Naive thymus-derived CD8-positive, alpha-beta T cell (primary cell): Measurements from ENCODE around the gene FNDC1. TPM values are rescaled to one million over a fixed set of nuclear protein-coding genes. Genes with fewer than 3 reads are reported as not detected.
"Not testable (repeated sequence)": the region's sequence is repeated elsewhere in the genome, so short reads cannot be mapped to it uniquely, and the experiment has no call there.

ENCODE experiments used
- ATAC-seq, 2 donors: fragments of 150-1000 bp; cut with Tn5 transposase in 1 of 2; sonication (Bioruptor Pico), chemical (Tn5 transposase) in 1 of 2; 1 replicate in 1 of 2; 2 replicates in 1 of 2; pipeline ENCODE4 v1.10.0; 2021; ENCODE audit warnings: mild to moderate bottlenecking in 2 of 2, moderate library complexity in 2 of 2
- POLR2A ChIA-PET: fragments of 350-600 bp; sonication (Branson Sonifier 250); formaldehyde crosslinking; loops from one replicate; lab custom pipeline; 2021; ENCODE audit warnings: antibody characterized with exemption; lab: Charles Lee
- DNase-seq, 10 donors: peaks; one replicate each; pipeline versions ENCODE4 v3.0.0 to v3.0.0-alpha.2; 2020 to 2022
- H3K27ac Mint-ChIP-seq, 10 donors: one replicate each; pipeline ENCODE4 v1.8.0; 2020 to 2022; ENCODE audit warnings: mild to moderate bottlenecking in 10 of 10, mixed read lengths in 10 of 10, moderate library complexity in 4 of 10, inconsistent platforms in 1 of 10
- H3K27me3 Mint-ChIP-seq, 5 donors: one replicate each; pipeline ENCODE4 v1.8.0; 2021 to 2022; ENCODE audit warnings: mixed read lengths in 5 of 5
- H3K36me3 Mint-ChIP-seq, 3 donors: one replicate each; pipeline ENCODE4 v1.8.0; 2020 to 2022; ENCODE audit warnings: mixed read lengths in 3 of 3, mild to moderate bottlenecking in 2 of 3, inconsistent platforms in 1 of 3
- H3K4me1 Mint-ChIP-seq, 4 donors: one replicate each; pipeline ENCODE4 v1.8.0; 2021 to 2022; ENCODE audit warnings: mixed read lengths in 4 of 4
- H3K4me3 Mint-ChIP-seq, 10 donors: one replicate each; pipeline ENCODE4 v1.8.0; 2020 to 2022; ENCODE audit warnings: mild to moderate bottlenecking in 10 of 10, mixed read lengths in 10 of 10, moderate library complexity in 6 of 10, inconsistent platforms in 1 of 10
- H3K9me3 Mint-ChIP-seq, 9 donors: one replicate each; pipeline ENCODE4 v1.8.0; 2020 to 2022; ENCODE audit warnings: mixed read lengths in 9 of 9, mild to moderate bottlenecking in 3 of 9, inconsistent platforms in 1 of 9, moderate library complexity in 1 of 9
- polyA plus RNA-seq, 3 donors: library from polyadenylated mRNA; unstranded; fragments of 300-500 nt; fragmentation: Illumina TruSeq; gene quantifications; one replicate each; pipeline ENCODE4 v1.2.3, GENCODE V29; 2021
- total RNA-seq, 8 experiments: library from RNA in 2 of 8; stranded (reverse) in 2 of 8; gene quantifications; one replicate each; pipeline ENCODE4 v1.2.3 and lab custom pipeline; 2021 to 2026

Gene FNDC1
- total and polyA plus RNA-seq, 5 experiments from 2014 or later, result not detected

- H3K4me1 Mint-ChIP-seq, result no peaks in the 10 kb centered on the region
- no peak overlapping the region for H3K4me3 Mint-ChIP-seq
- H3K36me3 Mint-ChIP-seq, result no peaks in the 10 kb centered on the region
- no peak overlapping the region for H3K27ac Mint-ChIP-seq
- ATAC-seq (no peak), DNase-seq (no peak)
- peaks cover 16 to 24% (median 22%) of the 10 kb centered on the region in 5 donors for H3K27me3 Mint-ChIP-seq
- H3K9me3 Mint-ChIP-seq, result peaks cover 0 to 3% (median 0%) of the 10 kb centered on the region in 9 donors
- POLR2A ChIA-PET, result no interaction called here
Measured at GRCh38 chr6:159278626-159279025, 109.4 kb downstream of the FNDC1 start.

GRCh38 chr6:159279790-159280277 is 110.6 kb downstream of the FNDC1 start:
- no peaks in the 10 kb centered on the region for H3K4me1 Mint-ChIP-seq
- peaks cover 14 to 24% (median 20%) of the 10 kb centered on the region in 5 donors for H3K27me3 Mint-ChIP-seq
- POLR2A ChIA-PET, result no interaction called here
- DNase-seq (no peak), ATAC-seq (no peak)
- H3K4me3 Mint-ChIP-seq, result no peak overlapping the region
- peaks cover 0 to 3% (median 0%) of the 10 kb centered on the region in 9 donors for H3K9me3 Mint-ChIP-seq
- peaks cover 0 to under 1% (median 0%) of the 10 kb centered on the region in 3 donors for H3K36me3 Mint-ChIP-seq
- no peak overlapping the region for H3K27ac Mint-ChIP-seq

- DNase-seq (no peak), ATAC-seq (no peak)
- POLR2A ChIA-PET, result no interaction called here
- Mint-ChIP-seq H3K4me1 (no peaks in the 10 kb centered on the region), H3K27me3 (peaks cover 8 to 23% (median 12%) of the 10 kb centered on the region in 5 donors), H3K36me3 (peaks cover 0 to 5% (median 0%) of the 10 kb centered on the region in 3 donors), H3K4me3 (no peak overlapping the region), H3K9me3 (peaks cover 0 to 16% (median 5%) of the 10 kb centered on the region in 9 donors), H3K27ac (no peak overlapping the region)
Measured at GRCh38 chr6:159282421-159282820, 113.2 kb downstream of the FNDC1 start.

GRCh38 chr6:159284661-159285060 is 115.5 kb downstream of the FNDC1 start:
- Mint-ChIP-seq H3K36me3 (peaks cover 0 to 13% (median 0%) of the 10 kb centered on the region in 3 donors), H3K27me3 (peaks cover 15 to 46% (median 17%) of the 10 kb centered on the region in 5 donors), H3K9me3 (peaks cover 0 to 33% (median 11%) of the 10 kb centered on the region in 9 donors)
- ATAC-seq, H3K4me3 Mint-ChIP-seq, H3K27ac Mint-ChIP-seq, DNase-seq, H3K4me1 Mint-ChIP-seq, POLR2A ChIA-PET: not testable (repeated sequence)

GRCh38 chr6:159298840-159299239 is 129.6 kb downstream of the FNDC1 start:
- ATAC-seq (no peak), DNase-seq (no peak)
- POLR2A ChIA-PET, result no interaction called here
- Mint-ChIP-seq H3K27me3 (peaks cover 10 to 45% (median 27%) of the 10 kb centered on the region in 5 donors), H3K4me1 (no peaks in the 10 kb centered on the region), H3K4me3 (no peak overlapping the region), H3K36me3 (peaks cover 0 to 2% (median 0%) of the 10 kb centered on the region in 3 donors), H3K9me3 (peaks cover 0 to 8% (median 0%) of the 10 kb centered on the region in 9 donors), H3K27ac (no peak overlapping the region)

GRCh38 chr6:159299566-159299965 is 130.4 kb downstream of the FNDC1 start:
- no peak overlapping the region for H3K27ac Mint-ChIP-seq
- ATAC-seq (no peak), DNase-seq (no peak)
- POLR2A ChIA-PET, result no interaction called here
- H3K36me3 Mint-ChIP-seq, result peaks cover 0 to 2% (median 0%) of the 10 kb centered on the region in 3 donors
- peaks cover 0 to 8% (median 0%) of the 10 kb centered on the region in 9 donors for H3K9me3 Mint-ChIP-seq
- peaks cover 12 to 52% (median 27%) of the 10 kb centered on the region in 5 donors for H3K27me3 Mint-ChIP-seq
- H3K4me1 Mint-ChIP-seq, result no peaks in the 10 kb centered on the region
- no peak overlapping the region for H3K4me3 Mint-ChIP-seq

- peaks cover 10 to 53% (median 25%) of the 10 kb centered on the region in 5 donors for H3K27me3 Mint-ChIP-seq
- POLR2A ChIA-PET, result no interaction called here
- DNase-seq (no peak), ATAC-seq (no peak)
- peaks cover 0 to 2% (median 0%) of the 10 kb centered on the region in 3 donors for H3K36me3 Mint-ChIP-seq
- no peaks in the 10 kb centered on the region for H3K4me1 Mint-ChIP-seq
- no peak overlapping the region for H3K4me3 Mint-ChIP-seq
- H3K27ac Mint-ChIP-seq, result no peak overlapping the region
- H3K9me3 Mint-ChIP-seq, result peaks cover 0 to 8% (median 0%) of the 10 kb centered on the region in 9 donors
Measured at GRCh38 chr6:159301277-159301676, 132.1 kb downstream of the FNDC1 start.

- DNase-seq (no peak), ATAC-seq (no peak)
- Mint-ChIP-seq H3K27ac (no peak overlapping the region), H3K9me3 (peaks cover 0 to 8% (median 0%) of the 10 kb centered on the region in 9 donors), H3K4me1 (no peaks in the 10 kb centered on the region), H3K36me3 (peaks cover 0 to 2% (median 0%) of the 10 kb centered on the region in 3 donors), H3K4me3 (no peak overlapping the region), H3K27me3 (peaks cover 10 to 53% (median 25%) of the 10 kb centered on the region in 5 donors)
- POLR2A ChIA-PET, result no interaction called here
Measured at GRCh38 chr6:159301810-159302593, 132.8 kb downstream of the FNDC1 start.

GRCh38 chr6:159302594-159302992 is 133.4 kb downstream of the FNDC1 start:
- POLR2A ChIA-PET, result no interaction called here
- DNase-seq (no peak), ATAC-seq (no peak)
- Mint-ChIP-seq H3K4me1 (no peaks in the 10 kb centered on the region), H3K27me3 (peaks cover 9 to 49% (median 24%) of the 10 kb centered on the region in 5 donors), H3K36me3 (peaks cover 0 to 2% (median 0%) of the 10 kb centered on the region in 3 donors), H3K27ac (no peak overlapping the region), H3K4me3 (no peak overlapping the region), H3K9me3 (peaks cover 0 to 6% (median 0%) of the 10 kb centered on the region in 9 donors)

- POLR2A ChIA-PET, result no interaction called here
- Mint-ChIP-seq H3K27ac (no peak overlapping the region), H3K4me1 (no peaks in the 10 kb centered on the region), H3K9me3 (peaks cover 0 to 1% (median 0%) of the 10 kb centered on the region in 9 donors), H3K36me3 (peaks cover 0 to 2% (median 0%) of the 10 kb centered on the region in 3 donors), H3K4me3 (no peak overlapping the region), H3K27me3 (peaks cover 4 to 44% (median 20%) of the 10 kb centered on the region in 5 donors)
- ATAC-seq (no peak), DNase-seq (no peak)
Measured at GRCh38 chr6:159303159-159303558, 134.0 kb downstream of the FNDC1 start.

GRCh38 chr6:159303784-159304183 is 134.6 kb downstream of the FNDC1 start:
- Mint-ChIP-seq H3K27ac (no peak overlapping the region), H3K4me3 (no peak overlapping the region), H3K36me3 (peaks cover 0 to 1% (median 0%) of the 10 kb centered on the region in 3 donors), H3K27me3 (peaks cover 4 to 37% (median 16%) of the 10 kb centered on the region in 5 donors), H3K4me1 (no peaks in the 10 kb centered on the region), H3K9me3 (peaks cover 0 to 1% (median 0%) of the 10 kb centered on the region in 9 donors)
- POLR2A ChIA-PET, result no interaction called here
- no peak for DNase-seq
- no peak for ATAC-seq

- ATAC-seq (no peak), DNase-seq (no peak)
- POLR2A ChIA-PET, result no interaction called here
- Mint-ChIP-seq H3K27ac (no peak overlapping the region), H3K36me3 (no peaks in the 10 kb centered on the region), H3K9me3 (peaks cover 0 to 1% (median 0%) of the 10 kb centered on the region in 9 donors), H3K4me3 (no peak overlapping the region), H3K4me1 (no peaks in the 10 kb centered on the region), H3K27me3 (peaks cover 4 to 29% (median 9%) of the 10 kb centered on the region in 5 donors)
Measured at GRCh38 chr6:159304641-159305040, 135.4 kb downstream of the FNDC1 start.

- ATAC-seq, result no peak
- Mint-ChIP-seq H3K4me1 (no peaks in the 10 kb centered on the region), H3K36me3 (no peaks in the 10 kb centered on the region)
Measured at GRCh38 chr6:159305159-159305558, 136.0 kb downstream of the FNDC1 start.

More at GRCh38 chr6:159305159-159305558, 136.0 kb downstream of the FNDC1 start:
- H3K4me3 Mint-ChIP-seq, result no peak overlapping the region
- peaks cover 0 to 1% (median 0%) of the 10 kb centered on the region in 9 donors for H3K9me3 Mint-ChIP-seq
- POLR2A ChIA-PET, result no interaction called here
- H3K27ac Mint-ChIP-seq, result no peak overlapping the region
- DNase-seq, result no peak
- H3K27me3 Mint-ChIP-seq, result peaks cover 4 to 28% (median 8%) of the 10 kb centered on the region in 5 donors
